Omental fat pad (tissue), 4 donors: ENCODE measurements around the gene ZFHX2. TPM values are rescaled to one million over a fixed set of nuclear protein-coding genes. Genes with fewer than 3 reads are reported as not detected.

Experiments
- ATAC-seq: fragments of 150-250 bp; one replicate; pipeline ENCODE4 v1.9.1; 2016; ENCODE audit warnings: mild to moderate bottlenecking, moderate library complexity; ENCODE audit not compliant: low FRiP score
- DNase-seq: peaks from one replicate; pipeline ENCODE4 v3.0.0-alpha.2; 2019; ENCODE audit warnings: low spot score
- CTCF ChIP-seq, 3 donors: fragments of 450-650 bp; IDR thresholded peaks; one replicate each; pipeline ENCODE4 v1.5.1; 2016 to 2017; ENCODE audit warnings: antibody characterized with exemption in 3 of 3, mild to moderate bottlenecking in 3 of 3, moderate library complexity in 2 of 3
- total RNA-seq, 4 donors: library from RNA; depleted of rRNA; stranded (reverse); fragments of >200 nt; gene quantifications; one replicate each; pipeline ENCODE4 v1.1.0, GENCODE V29; 2016

ZFHX2 gene
- total RNA-seq, 4 donors from 2014 or later, result 0.63 to 1.8 (median 0.73) TPM

GRCh38 chr14:23566112-23566777 is 14.7 kb upstream of the ZFHX2 start:
- no peak for DNase-seq
- no peak for TF ChIP-seq CTCF (IDR thresholded peaks at IDR 0.05)
- no peak for ATAC-seq

- DNase-seq (no peak), ATAC-seq (no peak)
- TF ChIP-seq CTCF (IDR thresholded peaks at IDR 0.05), result no peak
Observed at GRCh38 chr14:23565626-23566025, 14.1 kb upstream of the ZFHX2 start.

- DNase-seq, result no peak
- no peak for ATAC-seq
- no peak for TF ChIP-seq CTCF (IDR thresholded peaks at IDR 0.05)
Observed at GRCh38 chr14:23564876-23565275, 13.3 kb upstream of the ZFHX2 start.

- TF ChIP-seq CTCF (IDR thresholded peaks at IDR 0.05), result no peak
- no peak for DNase-seq
- no peak for ATAC-seq
Observed at GRCh38 chr14:23564181-23564812, 12.7 kb upstream of the ZFHX2 start.

- no peak for TF ChIP-seq CTCF (IDR thresholded peaks at IDR 0.05)
- DNase-seq (no peak), ATAC-seq (no peak)
Observed at GRCh38 chr14:23563473-23564180, 12.1 kb upstream of the ZFHX2 start.

GRCh38 chr14:23562822-23563472 is 11.4 kb upstream of the ZFHX2 start:
- ATAC-seq (no peak), DNase-seq (peak; percentile 44)
- TF ChIP-seq CTCF (IDR thresholded peaks at IDR 0.05), result peak in 2 of 3 donors; percentile 17 to 83
